ENCODE measurements around the gene THSD7B.

Gene THSD7B, protein sequence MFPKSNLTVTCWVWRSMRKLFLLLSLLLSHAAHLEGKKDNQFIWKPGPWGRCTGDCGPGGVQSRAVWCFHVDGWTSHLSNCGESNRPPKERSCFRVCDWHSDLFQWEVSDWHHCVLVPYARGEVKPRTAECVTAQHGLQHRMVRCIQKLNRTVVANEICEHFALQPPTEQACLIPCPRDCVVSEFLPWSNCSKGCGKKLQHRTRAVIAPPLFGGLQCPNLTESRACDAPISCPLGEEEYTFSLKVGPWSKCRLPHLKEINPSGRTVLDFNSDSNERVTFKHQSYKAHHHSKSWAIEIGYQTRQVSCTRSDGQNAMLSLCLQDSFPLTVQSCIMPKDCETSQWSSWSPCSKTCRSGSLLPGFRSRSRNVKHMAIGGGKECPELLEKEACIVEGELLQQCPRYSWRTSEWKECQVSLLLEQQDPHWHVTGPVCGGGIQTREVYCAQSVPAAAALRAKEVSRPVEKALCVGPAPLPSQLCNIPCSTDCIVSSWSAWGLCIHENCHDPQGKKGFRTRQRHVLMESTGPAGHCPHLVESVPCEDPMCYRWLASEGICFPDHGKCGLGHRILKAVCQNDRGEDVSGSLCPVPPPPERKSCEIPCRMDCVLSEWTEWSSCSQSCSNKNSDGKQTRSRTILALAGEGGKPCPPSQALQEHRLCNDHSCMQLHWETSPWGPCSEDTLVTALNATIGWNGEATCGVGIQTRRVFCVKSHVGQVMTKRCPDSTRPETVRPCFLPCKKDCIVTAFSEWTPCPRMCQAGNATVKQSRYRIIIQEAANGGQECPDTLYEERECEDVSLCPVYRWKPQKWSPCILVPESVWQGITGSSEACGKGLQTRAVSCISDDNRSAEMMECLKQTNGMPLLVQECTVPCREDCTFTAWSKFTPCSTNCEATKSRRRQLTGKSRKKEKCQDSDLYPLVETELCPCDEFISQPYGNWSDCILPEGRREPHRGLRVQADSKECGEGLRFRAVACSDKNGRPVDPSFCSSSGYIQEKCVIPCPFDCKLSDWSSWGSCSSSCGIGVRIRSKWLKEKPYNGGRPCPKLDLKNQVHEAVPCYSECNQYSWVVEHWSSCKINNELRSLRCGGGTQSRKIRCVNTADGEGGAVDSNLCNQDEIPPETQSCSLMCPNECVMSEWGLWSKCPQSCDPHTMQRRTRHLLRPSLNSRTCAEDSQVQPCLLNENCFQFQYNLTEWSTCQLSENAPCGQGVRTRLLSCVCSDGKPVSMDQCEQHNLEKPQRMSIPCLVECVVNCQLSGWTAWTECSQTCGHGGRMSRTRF (N-terminal part only)

DNA sequence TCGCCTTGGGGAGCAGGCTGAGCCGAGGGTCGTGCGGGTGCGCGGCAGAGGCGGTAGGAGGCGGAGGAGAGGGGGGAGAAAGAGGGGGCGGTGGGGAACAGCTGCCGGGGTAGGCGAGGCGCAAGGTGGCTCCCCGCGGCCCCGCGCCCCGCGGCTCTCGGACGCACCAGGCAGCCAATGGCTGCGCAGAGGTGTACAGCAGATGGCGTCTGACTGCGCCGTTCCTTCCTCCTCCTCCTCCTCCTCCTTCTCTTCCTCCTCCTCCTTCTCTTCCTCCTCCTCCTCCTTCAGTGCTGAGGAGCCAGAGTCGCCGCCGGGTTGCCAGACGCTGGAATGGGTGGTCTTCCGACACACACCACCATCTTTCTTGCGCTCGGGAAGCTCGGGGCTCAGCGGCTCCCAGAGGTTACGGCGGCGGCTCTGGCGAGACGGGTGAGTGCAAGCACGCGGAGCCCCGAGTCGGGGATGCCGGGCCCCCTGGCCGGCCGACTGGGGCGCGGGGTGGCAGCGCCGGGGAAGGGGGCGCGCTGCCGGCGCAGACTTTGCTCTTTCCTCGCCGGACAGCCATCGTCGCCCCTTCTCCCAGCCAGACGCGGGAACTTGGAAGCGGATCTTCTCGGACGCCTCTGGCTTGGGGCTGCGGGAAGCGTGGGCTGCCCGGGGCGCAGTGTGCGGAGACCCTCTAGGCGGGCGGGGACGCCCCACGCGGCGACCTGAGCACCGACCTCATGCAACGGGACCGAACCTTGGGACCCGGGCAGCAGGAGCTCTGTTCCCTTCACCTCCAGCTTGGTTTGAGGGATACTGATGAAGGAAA is at the start of gene THSD7B:
Gene THSD7B (plus strand): TSS at position 290 of the 817 bp plus-strand sequence. CDS start 116,634 bp downstream, outside the sequence.
- no peak for TF ChIP-seq EP300 (IDR thresholded peaks at IDR 0.05; ENCODE audit: borderline replicate concordance)

DNA sequence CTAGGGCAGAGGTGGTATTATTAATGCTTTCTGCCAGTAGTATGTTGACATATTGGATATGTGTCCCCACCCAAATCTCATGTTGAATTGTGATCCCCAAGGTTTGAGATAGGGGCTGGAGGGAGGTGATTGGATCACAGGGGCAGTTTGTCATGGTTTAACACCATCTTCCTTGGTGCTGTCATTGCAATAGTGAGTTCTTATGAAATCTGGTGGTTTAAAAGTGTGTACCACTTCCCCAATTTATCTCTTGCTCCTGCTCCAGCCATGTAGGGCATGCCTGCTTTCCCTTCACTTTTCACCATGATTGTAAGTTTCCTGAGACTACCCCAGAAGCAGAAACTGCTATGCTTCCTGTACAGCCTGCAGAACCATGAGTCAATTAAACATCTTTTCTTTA is 47.1 kb upstream of the THSD7B start:
- TF ChIP-seq, protein P1, sequence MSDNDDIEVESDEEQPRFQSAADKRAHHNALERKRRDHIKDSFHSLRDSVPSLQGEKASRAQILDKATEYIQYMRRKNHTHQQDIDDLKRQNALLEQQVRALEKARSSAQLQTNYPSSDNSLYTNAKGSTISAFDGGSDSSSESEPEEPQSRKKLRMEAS (IDR thresholded peaks at IDR 0.05), result no peak
- TF ChIP-seq, protein P2, sequence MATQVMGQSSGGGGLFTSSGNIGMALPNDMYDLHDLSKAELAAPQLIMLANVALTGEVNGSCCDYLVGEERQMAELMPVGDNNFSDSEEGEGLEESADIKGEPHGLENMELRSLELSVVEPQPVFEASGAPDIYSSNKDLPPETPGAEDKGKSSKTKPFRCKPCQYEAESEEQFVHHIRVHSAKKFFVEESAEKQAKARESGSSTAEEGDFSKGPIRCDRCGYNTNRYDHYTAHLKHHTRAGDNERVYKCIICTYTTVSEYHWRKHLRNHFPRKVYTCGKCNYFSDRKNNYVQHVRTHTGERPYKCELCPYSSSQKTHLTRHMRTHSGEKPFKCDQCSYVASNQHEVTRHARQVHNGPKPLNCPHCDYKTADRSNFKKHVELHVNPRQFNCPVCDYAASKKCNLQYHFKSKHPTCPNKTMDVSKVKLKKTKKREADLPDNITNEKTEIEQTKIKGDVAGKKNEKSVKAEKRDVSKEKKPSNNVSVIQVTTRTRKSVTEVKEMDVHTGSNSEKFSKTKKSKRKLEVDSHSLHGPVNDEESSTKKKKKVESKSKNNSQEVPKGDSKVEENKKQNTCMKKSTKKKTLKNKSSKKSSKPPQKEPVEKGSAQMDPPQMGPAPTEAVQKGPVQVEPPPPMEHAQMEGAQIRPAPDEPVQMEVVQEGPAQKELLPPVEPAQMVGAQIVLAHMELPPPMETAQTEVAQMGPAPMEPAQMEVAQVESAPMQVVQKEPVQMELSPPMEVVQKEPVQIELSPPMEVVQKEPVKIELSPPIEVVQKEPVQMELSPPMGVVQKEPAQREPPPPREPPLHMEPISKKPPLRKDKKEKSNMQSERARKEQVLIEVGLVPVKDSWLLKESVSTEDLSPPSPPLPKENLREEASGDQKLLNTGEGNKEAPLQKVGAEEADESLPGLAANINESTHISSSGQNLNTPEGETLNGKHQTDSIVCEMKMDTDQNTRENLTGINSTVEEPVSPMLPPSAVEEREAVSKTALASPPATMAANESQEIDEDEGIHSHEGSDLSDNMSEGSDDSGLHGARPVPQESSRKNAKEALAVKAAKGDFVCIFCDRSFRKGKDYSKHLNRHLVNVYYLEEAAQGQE (IDR thresholded peaks at IDR 0.05; ENCODE audit: low read depth), result no peak
- TF ChIP-seq TEAD4 (IDR thresholded peaks at IDR 0.05) (no peak), CREB1 (IDR thresholded peaks at IDR 0.05; ENCODE audit: low read depth) (no peak), RAD21 (IDR thresholded peaks at IDR 0.05; ENCODE audit: low read depth) (no peak), TAF1 (IDR thresholded peaks at IDR 0.05; ENCODE audit: low read depth) (no peak)
- TF ChIP-seq, protein P3, sequence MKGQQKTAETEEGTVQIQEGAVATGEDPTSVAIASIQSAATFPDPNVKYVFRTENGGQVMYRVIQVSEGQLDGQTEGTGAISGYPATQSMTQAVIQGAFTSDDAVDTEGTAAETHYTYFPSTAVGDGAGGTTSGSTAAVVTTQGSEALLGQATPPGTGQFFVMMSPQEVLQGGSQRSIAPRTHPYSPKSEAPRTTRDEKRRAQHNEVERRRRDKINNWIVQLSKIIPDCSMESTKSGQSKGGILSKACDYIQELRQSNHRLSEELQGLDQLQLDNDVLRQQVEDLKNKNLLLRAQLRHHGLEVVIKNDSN (IDR thresholded peaks at IDR 0.05), result no peak

DNA sequence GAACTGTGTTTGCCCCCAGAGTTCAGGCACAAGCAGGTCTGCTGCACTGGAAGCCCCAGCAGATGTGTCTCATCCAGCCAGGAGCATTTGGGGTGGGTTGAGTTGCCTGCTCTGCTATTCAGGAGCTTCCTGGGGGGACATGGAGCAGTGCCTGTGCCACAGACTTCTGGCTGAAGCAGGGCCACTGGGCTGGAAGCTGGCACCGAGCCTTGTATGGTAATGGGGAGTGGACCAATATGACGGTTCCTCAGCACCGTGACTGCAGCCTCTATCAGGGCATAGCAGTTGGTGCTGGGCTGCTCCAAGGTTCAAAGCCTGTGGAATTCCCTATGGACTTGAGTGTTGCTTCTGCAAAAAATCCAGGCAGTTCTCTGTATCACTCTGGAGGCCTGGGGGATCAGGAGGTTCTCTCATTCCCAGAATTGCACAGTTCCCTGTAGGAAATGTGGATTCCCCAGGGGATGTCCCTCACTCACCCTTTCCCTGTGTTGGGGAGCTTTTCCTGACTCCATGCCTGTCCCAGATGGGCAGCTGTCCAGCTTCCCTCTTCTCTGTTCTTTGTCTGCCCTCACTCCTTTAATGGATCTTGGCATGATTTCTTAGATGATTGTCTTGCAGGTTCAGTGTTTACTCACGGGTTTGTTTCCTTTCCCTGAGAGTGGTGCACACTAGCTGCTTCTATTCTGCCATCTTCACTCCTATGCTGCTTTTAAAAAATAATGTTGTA is 37.2 kb upstream of the THSD7B start:
- TF ChIP-seq, protein P2 (IDR thresholded peaks at IDR 0.05; ENCODE audit: low read depth), result no peak
- TF ChIP-seq YY1 (IDR thresholded peaks at IDR 0.05; ENCODE audit: low read depth), result no peak
- no peak for TF ChIP-seq CEBPB (IDR thresholded peaks at IDR 0.05)
- no peak for TF ChIP-seq ZBTB7A (IDR thresholded peaks at IDR 0.05; ENCODE audit: low read depth)
- TF ChIP-seq, protein P1 (IDR thresholded peaks at IDR 0.05), result no peak
- TF ChIP-seq RAD21 (IDR thresholded peaks at IDR 0.05; ENCODE audit: low read depth), result no peak
- no peak for TF ChIP-seq EP300 (IDR thresholded peaks at IDR 0.05; ENCODE audit: borderline replicate concordance)
- TF ChIP-seq TEAD4 (IDR thresholded peaks at IDR 0.05), result no peak
- TF ChIP-seq CREB1 (IDR thresholded peaks at IDR 0.05; ENCODE audit: low read depth), result no peak

DNA sequence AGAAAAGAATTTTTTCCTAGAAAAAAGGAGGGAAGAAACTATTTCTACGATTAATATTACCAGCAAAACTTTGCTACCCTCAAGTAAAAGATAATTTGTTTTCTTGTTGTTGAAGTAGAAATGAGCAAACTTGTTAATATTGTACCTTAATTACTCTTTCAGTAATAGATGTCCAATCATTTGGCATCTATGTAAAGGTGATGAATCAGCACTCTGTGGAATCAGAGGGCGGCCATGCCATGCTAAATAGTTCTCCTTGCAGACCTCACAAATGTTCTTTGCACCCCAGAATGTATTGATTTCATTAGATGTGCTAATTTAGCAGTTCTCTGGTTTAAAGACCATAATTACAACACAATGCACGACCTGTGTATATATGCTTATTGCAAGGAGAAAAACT is 29.1 kb upstream of the THSD7B start:
- TF ChIP-seq TAF1 (IDR thresholded peaks at IDR 0.05; ENCODE audit: low read depth) (no peak), EP300 (IDR thresholded peaks at IDR 0.05; ENCODE audit: borderline replicate concordance) (no peak), NFIC (IDR thresholded peaks at IDR 0.05) (no peak), YY1 (IDR thresholded peaks at IDR 0.05; ENCODE audit: low read depth) (no peak), TEAD4 (IDR thresholded peaks at IDR 0.05) (no peak), CREB1 (IDR thresholded peaks at IDR 0.05; ENCODE audit: low read depth) (no peak), CEBPB (IDR thresholded peaks at IDR 0.05) (no peak), TCF12 (IDR thresholded peaks at IDR 0.05; ENCODE audit: low read depth) (no peak), ZBTB7A (IDR thresholded peaks at IDR 0.05; ENCODE audit: low read depth) (no peak), FOXM1 (IDR thresholded peaks at IDR 0.05; ENCODE audit: borderline replicate concordance, low read depth) (no peak)
- TF ChIP-seq, protein P2 (IDR thresholded peaks at IDR 0.05; ENCODE audit: low read depth), result no peak
- TF ChIP-seq, protein P1 (IDR thresholded peaks at IDR 0.05), result no peak
